Colon (tissue), 2 donors: ENCODE measurements around the gene GRHL3.

ENCODE experiments used
- FAIRE-seq: peaks from 2 replicates; lab custom pipeline; 2012; peaks lifted over from hg19 to GRCh38; lab: Jason Lieb, UNC
- donor health status: control.
- donor health status: control.

GRHL3 gene

DNA sequence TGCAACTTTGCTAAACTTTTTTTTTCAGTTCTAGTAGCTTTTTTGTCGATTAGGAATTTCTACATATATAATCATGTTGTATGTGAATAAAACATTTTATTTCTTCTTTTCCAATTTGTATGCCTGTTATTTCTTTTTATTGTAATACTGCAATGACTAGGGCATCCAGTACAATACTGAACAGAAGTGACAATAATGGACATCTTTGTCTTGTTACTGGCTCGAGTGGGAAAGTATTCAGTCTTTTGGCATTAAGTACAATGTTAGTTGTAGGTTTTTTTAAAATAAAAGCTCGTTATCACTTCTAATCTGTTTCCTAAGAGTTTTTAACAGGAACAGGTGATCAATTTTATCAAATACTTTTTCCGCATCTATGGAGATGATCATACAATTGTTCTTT lies 84.6 kb downstream of the GRHL3 start:
- no peak for FAIRE-seq
